Endothelial cell of umbilical vein (primary cell): ENCODE measurements around the gene VEGFC. TPM values are rescaled to one million over a fixed set of nuclear protein-coding genes. Genes with fewer than 3 reads are reported as not detected.

Experiments
- BruUV-seq: library from RNA; stranded (reverse); fragments of 400-500 nt; replicated peaks from 2 replicates; lab custom pipeline; 2021; lab: Mats Ljungman, UMichigan
- CTCF ChIA-PET: fragments of 300-600, 350-600 bp; sonication (Branson Sonifier 250); formaldehyde crosslinking; loops from one replicate; lab custom pipeline; 2021; ENCODE audit warnings: antibody characterized with exemption, inconsistent platforms; lab: Charles Lee
- POLR2A ChIA-PET: fragments of 300-600, 350-600 bp; sonication (Branson Sonifier 250); formaldehyde crosslinking; loops from one replicate; lab custom pipeline; 2021; ENCODE audit warnings: antibody characterized with exemption, inconsistent platforms; lab: Charles Lee
- DNase-seq: peaks from one replicate; pipeline ENCODE4 v3.0.0-alpha.2; 2011; ENCODE audit warnings: low read depth, low spot score
- FAIRE-seq: peaks from 2 replicates; lab custom pipeline; 2011; peaks lifted over from hg19 to GRCh38; lab: Jason Lieb, UNC
- H2AFZ ChIP-seq: 2 replicates; pipeline ENCODE4 v1.6.0; 2012; ENCODE audit warnings: low read depth, low read length, control low read depth, inconsistent platforms
- H3K27ac ChIP-seq: 2 replicates; pipeline ENCODE4 v1.5.1; 2011; ENCODE audit warnings: low read depth, mild to moderate bottlenecking, control low read depth, low read length, moderate library complexity; ENCODE audit not compliant: insufficient read depth
- H3K27me3 ChIP-seq, 2 experiments: 2 replicates each; pipeline versions ENCODE4 v1.6.0 to v1.6.1; 2011; ENCODE audit warnings: low read length in 2 of 2, mixed read lengths in 1 of 2; ENCODE audit not compliant: control insufficient read depth in 2 of 2, insufficient read depth in 2 of 2
- H3K36me3 ChIP-seq, 2 experiments: 2 replicates in 1 of 2; 3 replicates in 1 of 2; pipeline ENCODE4 v1.5.1; 2011; ENCODE audit warnings: low read length in 2 of 2, mild to moderate bottlenecking in 1 of 2, moderate library complexity in 1 of 2; ENCODE audit not compliant: control insufficient read depth in 2 of 2, insufficient read depth in 2 of 2; ENCODE audit errors: extremely low read depth in 1 of 2
- H3K4me1 ChIP-seq: 3 replicates; pipeline ENCODE4 v1.5.1; 2011; ENCODE audit warnings: mild to moderate bottlenecking, low read length; ENCODE audit not compliant: control insufficient read depth, insufficient read depth; ENCODE audit errors: extremely low read depth
- H3K4me2 ChIP-seq: 2 replicates; pipeline ENCODE4 v1.6.1; 2011; ENCODE audit warnings: low read length, control low read depth, mixed read lengths; ENCODE audit not compliant: insufficient read depth
- H3K4me3 ChIP-seq, 3 experiments: fragments of 200-600 bp in 1 of 3; sonication (generic), shearing (Covaris generic) in 1 of 3; replicated peaks in 1 of 3; 2 replicates each; pipeline ENCODE4 v1.5.1; 2011 to 2016; ENCODE audit warnings: control low read depth in 3 of 3, low read length in 3 of 3, mild to moderate bottlenecking in 2 of 3, inconsistent platforms in 1 of 3, low read depth in 1 of 3, moderate library complexity in 1 of 3; ENCODE audit not compliant: insufficient read depth in 1 of 3
- H3K79me2 ChIP-seq: 2 replicates; pipeline ENCODE4 v1.6.0; 2012; ENCODE audit warnings: low read length, inconsistent platforms; ENCODE audit not compliant: control insufficient read depth, insufficient read depth
- H3K9ac ChIP-seq: replicated peaks from 2 replicates; pipeline ENCODE3; 2011; ENCODE audit warnings: low read length, control low read depth; ENCODE audit not compliant: insufficient read depth; ENCODE audit errors: extremely low read depth
- H3K9me1 ChIP-seq: replicated peaks from 3 replicates; pipeline ENCODE4 v1.6.0; 2011; ENCODE audit warnings: mild to moderate bottlenecking, low read length; ENCODE audit not compliant: control insufficient read depth, insufficient read depth; ENCODE audit errors: extremely low read depth
- H3K9me3 ChIP-seq: replicated peaks from 2 replicates; pipeline ENCODE4 v1.5.1; 2012; ENCODE audit warnings: low read length, inconsistent platforms; ENCODE audit not compliant: control insufficient read depth, insufficient read depth
- H4K20me1 ChIP-seq: replicated peaks from 2 replicates; pipeline ENCODE3; 2011; ENCODE audit warnings: mild to moderate bottlenecking, low read length; ENCODE audit not compliant: control insufficient read depth, insufficient read depth; ENCODE audit errors: extremely low read depth
- EZH2 ChIP-seq: IDR thresholded peaks from 2 replicates; pipeline ENCODE4 v1.6.1; 2012; ENCODE audit warnings: borderline replicate concordance, low read depth, mild to moderate bottlenecking, moderate library complexity, low read length, inconsistent platforms; ENCODE audit not compliant: severe bottlenecking
- FOS ChIP-seq: IDR thresholded peaks from 2 replicates; pipeline ENCODE4 v1.6.1; 2011; ENCODE audit warnings: mild to moderate bottlenecking, low read length, moderate library complexity, borderline replicate concordance; ENCODE audit not compliant: insufficient read depth
- GATA2 ChIP-seq: IDR thresholded peaks from 2 replicates; pipeline ENCODE4 v1.7.0; 2011; ENCODE audit warnings: low read depth, mild to moderate bottlenecking, moderate library complexity, mixed read lengths, low read length; ENCODE audit not compliant: insufficient read length, insufficient read depth
- JUN ChIP-seq: IDR thresholded peaks from 2 replicates; pipeline ENCODE4 v1.6.1; 2011; ENCODE audit warnings: borderline replicate concordance, low read depth; ENCODE audit not compliant: insufficient read length, insufficient read depth
- MYC ChIP-seq: IDR thresholded peaks from one replicate; pipeline ENCODE4 v1.6.1; 2011; ENCODE audit warnings: mild to moderate bottlenecking, low read depth, low read length
- POLR2A ChIP-seq: IDR thresholded peaks from 2 replicates; pipeline ENCODE4 v1.6.1; 2012; ENCODE audit warnings: low read depth, mild to moderate bottlenecking, control low read depth, low read length
- POLR2AphosphoS5 ChIP-seq: IDR thresholded peaks from 2 replicates; pipeline ENCODE4 v1.6.1; 2012; ENCODE audit warnings: low read depth, mild to moderate bottlenecking, control low read depth, low read length, moderate library complexity; ENCODE audit not compliant: insufficient read depth
- dilution Hi-C: fragments of 300-500 bp; cut with MboI; formaldehyde crosslinking; loops from one replicate; pipeline ENCODE4 v1.15.0; 2019; ENCODE audit warnings: low sequenced_read_pairs; ENCODE audit not compliant: extremely low pct_ligation_motif_present
- intact Hi-C: fragments of 100-400 bp; cut with micrococcal nuclease; formaldehyde crosslinking; loops from one replicate; pipeline ENCODE4 v1.10.0; 2022
- polyA plus RNA-seq, 4 experiments: library from polyadenylated mRNA; depleted of rRNA in 3 of 4; stranded (reverse) in 3 of 4; unstranded in 1 of 4; fragments of >200 nt; gene quantifications; 2 replicates each; pipeline versions ENCODE4 v1.2.1 to v1.2.3, GENCODE V29; 2011 to 2012; ENCODE audit warnings: missing spikeins in 1 of 4
- total RNA-seq: library from RNA; stranded (reverse); gene quantifications from 2 replicates; pipeline ENCODE4 v1.2.3, GENCODE V29; 2021
- TF ChIP-seq, protein P1 (sequence below): IDR thresholded peaks from 2 replicates; pipeline ENCODE4 v1.6.1; 2011; ENCODE audit not compliant: insufficient read depth, insufficient read length
- TF ChIP-seq, protein P2 (sequence below), 2 donors: IDR thresholded peaks; 1 replicate in 1 of 2; 2 replicates in 1 of 2; pipeline ENCODE4 v1.5.1; 2011; ENCODE audit warnings: low read length in 2 of 2, mild to moderate bottlenecking in 2 of 2, moderate library complexity in 2 of 2, control low read depth in 1 of 2, inconsistent platforms in 1 of 2, low read depth in 1 of 2; ENCODE audit not compliant: insufficient read depth in 1 of 2; ENCODE audit errors: extremely low read depth in 1 of 2

VEGFC gene
- total and polyA plus RNA-seq, 2 donors (not counting 3 experiments of a cell fraction or from before 2014, with no cell fraction given): 20.4 to 34.9 TPM

DNA sequence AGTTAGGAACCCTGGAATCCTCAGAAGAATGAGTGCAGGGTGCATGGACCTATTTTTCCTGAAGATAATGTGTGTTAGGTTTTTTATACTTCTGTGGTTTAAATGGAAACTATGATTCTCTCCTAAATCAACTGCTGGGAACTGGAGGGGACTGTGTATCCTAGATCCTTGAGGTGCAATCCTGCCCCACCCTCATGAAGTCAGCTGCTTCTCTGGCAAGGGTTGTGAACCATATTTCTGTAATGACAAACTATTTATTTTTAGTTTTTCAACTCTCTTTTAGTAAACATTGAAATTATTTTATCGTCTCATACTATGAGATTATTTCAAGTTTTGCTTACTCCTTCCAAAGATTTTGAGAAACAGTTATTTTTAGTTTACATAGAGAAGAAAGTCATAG is 25.8 kb upstream of the VEGFC start:
- ChIA-PET POLR2A (no interaction called here), CTCF (no interaction called here)
- no peaks in the 10 kb centered on the region for H3K27me3 ChIP-seq
- H3K36me3 ChIP-seq: no peaks in the 10 kb centered on the region
- H4K20me1 ChIP-seq: no peaks in the 10 kb centered on the region
- H3K4me2 ChIP-seq: no peak overlapping the region
- intact Hi-C loops (no loop called here), dilution Hi-C loops (no loop called here)
- DNase-seq (no peak), FAIRE-seq (no peak)
- H3K4me3 ChIP-seq: no peak overlapping the region
- H3K9ac ChIP-seq: no peak overlapping the region
- H3K4me1 ChIP-seq: peaks cover 7% of the 10 kb centered on the region
- no TSS peak for BruUV-seq
- H3K79me2 ChIP-seq: no peaks in the 10 kb centered on the region
- H3K27ac ChIP-seq: no peak overlapping the region
- no peak overlapping the region for H2AFZ ChIP-seq
- no peaks in the 10 kb centered on the region for H3K9me1 ChIP-seq
- no peaks in the 10 kb centered on the region for H3K9me3 ChIP-seq
- TF ChIP-seq GATA2 (no peak), MYC (no peak), FOS (no peak), JUN (no peak), EZH2 (no peak), POLR2AphosphoS5 (no peak), POLR2A (no peak)
- TF ChIP-seq, protein P1, sequence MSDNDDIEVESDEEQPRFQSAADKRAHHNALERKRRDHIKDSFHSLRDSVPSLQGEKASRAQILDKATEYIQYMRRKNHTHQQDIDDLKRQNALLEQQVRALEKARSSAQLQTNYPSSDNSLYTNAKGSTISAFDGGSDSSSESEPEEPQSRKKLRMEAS: no peak
- TF ChIP-seq, protein P2, sequence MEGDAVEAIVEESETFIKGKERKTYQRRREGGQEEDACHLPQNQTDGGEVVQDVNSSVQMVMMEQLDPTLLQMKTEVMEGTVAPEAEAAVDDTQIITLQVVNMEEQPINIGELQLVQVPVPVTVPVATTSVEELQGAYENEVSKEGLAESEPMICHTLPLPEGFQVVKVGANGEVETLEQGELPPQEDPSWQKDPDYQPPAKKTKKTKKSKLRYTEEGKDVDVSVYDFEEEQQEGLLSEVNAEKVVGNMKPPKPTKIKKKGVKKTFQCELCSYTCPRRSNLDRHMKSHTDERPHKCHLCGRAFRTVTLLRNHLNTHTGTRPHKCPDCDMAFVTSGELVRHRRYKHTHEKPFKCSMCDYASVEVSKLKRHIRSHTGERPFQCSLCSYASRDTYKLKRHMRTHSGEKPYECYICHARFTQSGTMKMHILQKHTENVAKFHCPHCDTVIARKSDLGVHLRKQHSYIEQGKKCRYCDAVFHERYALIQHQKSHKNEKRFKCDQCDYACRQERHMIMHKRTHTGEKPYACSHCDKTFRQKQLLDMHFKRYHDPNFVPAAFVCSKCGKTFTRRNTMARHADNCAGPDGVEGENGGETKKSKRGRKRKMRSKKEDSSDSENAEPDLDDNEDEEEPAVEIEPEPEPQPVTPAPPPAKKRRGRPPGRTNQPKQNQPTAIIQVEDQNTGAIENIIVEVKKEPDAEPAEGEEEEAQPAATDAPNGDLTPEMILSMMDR (IDR thresholded peaks at IDR 0.05; ENCODE audit: extremely low read depth in 1 of 2, insufficient read depth in 1 of 2, low read depth in 1 of 2, low read length in 2 of 2): no peak
